ENCODE results near the gene UBR2.
"Not testable (repeated sequence)": the region's sequence is repeated elsewhere in the genome, so short reads cannot be mapped to it uniquely, and the experiment has no call there.

Gene UBR2

DNA sequence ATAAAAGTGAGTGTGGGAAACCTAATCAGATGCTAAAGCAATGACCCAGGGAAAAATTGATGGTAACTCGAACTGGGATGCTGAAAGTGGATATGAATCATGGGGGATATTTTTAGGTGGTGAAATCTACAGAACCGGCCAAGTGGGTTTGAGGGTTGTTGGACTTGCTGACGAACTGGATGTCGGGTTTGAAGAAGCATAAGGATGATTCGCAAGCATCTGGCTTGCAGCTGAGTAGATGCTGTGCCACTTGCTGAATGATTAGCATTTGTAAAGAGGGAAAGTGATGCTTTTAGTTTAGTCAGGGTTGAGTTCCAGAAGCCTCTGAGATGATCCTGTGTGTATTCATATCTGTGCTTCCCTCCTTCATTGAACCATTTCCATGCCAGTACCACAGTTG, 54.9 kb downstream of the UBR2 start:
- DNase-seq: no peak

DNA sequence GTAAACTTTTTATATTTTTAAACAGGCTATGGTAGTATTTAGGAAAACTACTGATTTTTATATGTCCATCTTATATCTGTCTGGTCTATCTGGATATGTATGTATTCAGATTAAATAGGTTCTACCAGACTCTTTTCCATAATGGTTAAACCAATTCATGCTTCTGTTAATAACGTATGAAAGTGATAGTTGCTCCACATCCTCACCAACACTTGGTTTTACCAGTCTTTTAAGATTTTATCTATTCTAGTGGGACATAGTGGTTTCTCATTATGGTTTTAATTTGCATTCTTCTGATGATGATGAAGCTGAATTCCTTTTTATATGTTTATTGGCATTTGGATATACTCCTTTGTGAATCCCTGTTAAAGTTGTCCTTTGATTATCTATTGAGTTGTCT, 56.1 kb downstream of the UBR2 start:
- no peak for DNase-seq

DNA sequence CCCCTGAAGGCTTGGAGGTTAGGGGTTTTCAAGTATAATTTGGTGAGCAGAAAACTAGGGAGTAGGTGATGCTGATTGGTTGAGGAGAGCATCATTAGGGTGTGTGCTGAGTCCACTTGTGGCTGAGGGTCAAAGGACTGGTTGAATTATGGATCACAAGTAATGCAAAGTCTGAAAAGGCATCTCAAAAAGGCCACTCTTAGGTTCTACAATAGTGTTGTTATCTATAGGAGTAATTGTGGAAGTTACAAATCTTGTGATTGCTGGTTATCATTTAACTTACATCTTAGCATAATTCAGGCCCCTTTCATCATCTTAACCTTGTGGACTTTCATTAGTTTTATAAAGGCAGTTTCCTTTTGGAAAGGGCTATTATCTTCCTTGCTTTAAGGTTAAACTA, 60.8 kb downstream of the UBR2 start:
- DNase-seq: no peak

DNA sequence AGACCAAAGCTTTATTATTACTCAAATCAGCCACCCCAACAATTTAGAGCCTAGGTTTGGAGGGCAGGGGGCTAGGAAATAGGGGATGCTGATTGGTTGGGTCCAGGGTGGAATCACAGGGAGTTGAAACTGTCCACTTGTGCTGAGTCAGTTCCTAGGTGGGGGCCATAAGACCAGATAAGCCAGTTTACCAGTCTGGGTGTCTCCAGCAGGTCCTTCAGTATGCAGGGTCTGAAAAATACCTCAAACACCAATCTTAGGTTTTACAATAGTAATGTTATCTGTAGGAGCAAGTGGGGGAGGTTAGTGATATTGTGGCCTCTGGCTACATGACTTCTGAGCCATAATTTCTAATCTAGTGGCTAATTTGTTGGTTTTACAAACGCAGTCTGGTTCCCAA, 63.2 kb downstream of the UBR2 start:
- DNase-seq: no peak

DNA sequence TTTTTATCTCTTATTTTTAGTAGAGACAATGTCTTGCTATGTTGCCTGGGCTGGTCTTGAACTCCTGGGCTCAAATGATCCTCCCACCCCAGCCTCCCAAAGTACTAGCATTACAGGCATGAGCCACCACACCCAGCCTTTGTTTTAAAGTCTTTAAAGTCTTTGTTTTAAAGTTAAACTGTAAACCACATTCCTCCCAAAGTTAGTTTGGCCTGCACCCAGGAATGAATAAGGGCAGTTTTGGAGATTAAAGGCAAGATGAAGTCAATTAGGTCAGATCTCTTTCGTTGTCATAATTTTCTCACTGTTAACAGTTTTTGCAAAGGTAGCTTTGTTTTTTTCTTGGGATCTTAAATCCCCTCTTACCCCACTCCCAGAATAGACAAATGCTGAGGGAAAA, 63.8 kb downstream of the UBR2 start:
- no peak for DNase-seq

DNA sequence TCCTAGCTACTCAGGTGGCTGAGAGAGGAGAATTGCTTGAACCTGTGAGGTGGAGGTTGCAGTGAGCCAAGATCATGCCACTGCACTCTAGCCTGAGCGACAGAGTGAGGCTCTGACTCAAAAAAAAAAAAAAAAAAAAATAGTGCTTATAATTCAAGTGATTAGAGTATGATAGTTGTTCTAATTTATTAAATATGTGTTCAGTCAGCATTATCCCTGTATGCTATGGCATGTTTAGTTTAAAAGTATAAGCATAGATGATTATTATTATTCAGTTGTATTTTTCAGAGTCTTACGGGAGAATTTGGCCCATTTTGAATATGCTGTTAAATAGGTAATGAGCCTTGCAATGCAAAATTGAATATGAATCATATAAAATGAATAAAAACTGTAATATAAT, 64.8 kb downstream of the UBR2 start:
- DNase-seq: no peak

- no peak for DNase-seq
Observed at GRCh38 chr6:42629845-42630244, 66.0 kb downstream of the UBR2 start.

DNA sequence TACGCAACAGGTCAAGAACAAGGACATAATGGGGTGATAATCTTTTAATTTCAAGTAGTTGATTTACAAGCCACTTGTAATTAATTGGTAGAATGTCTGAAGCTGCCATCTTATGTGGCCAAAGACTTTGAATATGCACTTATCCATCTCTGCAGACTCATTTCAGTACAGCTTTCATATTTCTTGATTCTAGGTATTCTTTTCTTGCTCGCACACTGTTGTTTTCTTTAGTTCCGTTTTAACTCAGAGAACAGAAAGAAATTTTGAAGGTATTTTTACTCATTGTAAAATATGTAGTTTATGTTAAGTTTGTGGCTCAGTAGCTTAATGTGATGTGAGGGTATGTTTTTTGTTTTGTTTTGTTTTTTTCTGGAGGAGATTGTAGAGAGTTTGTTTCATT, 73.9 kb downstream of the UBR2 start:
- DNase-seq: no peak

DNA sequence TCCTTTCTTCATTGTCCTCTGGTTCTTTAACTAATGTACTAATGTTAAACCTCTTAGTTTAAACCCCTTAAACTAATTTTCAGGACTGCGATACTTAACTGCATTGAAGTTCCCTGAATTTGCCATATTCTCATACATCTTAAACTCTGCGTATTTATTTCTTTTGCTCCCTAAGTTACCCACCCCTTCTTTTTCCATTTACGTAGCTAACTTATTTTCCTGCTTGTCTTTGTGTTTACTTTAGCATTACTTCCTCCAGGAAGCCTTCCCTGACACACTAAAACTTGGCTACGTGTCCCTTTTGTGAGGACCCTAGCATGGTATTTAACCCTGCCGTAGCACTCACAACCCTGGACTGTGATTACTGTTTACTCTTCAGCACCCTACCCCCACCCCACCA, 79.0 kb downstream of the UBR2 start:
- no peak for DNase-seq

DNA sequence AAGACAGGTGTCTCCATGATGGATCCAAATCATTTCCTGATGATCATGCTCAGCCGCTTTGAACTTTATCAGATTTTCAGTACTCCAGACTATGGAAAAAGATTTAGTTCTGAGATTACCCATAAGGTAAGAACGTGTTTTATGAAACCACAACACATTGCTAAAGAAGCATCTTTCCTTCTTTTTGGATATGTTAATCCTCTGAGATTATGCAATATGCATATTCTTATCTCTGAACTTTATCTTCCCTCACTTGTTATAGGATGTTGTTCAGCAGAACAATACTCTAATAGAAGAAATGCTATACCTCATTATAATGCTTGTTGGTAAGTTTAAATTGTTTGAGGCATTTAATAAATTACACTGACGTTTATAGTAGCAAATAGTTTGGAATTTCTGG, 80.4 kb downstream of the UBR2 start:
- no peak for DNase-seq

GRCh38 chr6:42652024-42652746, 88.4 kb downstream of the UBR2 start:
- no peak for DNase-seq

- DNase-seq: no peak
Observed at GRCh38 chr6:42653851-42654250, 90.0 kb downstream of the UBR2 start.

GRCh38 chr6:42659806-42660205, 96.0 kb downstream of the UBR2 start:
- DNase-seq: no peak

GRCh38 chr6:42661540-42662153, 97.8 kb downstream of the UBR2 start:
- peak; percentile 90 for DNase-seq

DNA sequence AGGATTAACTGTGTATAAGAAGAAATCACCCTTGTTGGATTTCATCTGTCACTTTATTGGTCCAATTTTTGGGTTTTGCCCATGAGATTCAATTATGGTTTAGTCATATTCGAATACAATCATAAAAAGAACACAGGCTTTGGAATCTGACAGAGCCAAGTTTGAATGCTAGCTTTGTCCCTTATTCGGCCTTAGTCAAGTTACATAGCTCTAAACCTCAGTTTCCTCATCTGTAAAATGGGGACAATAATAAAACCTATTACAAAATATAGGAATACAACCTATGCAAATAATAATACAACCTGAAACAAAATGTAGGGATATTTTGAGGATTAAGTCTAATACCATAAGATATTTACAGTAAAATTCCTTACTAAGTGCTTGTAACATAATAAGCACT, 100.9 kb downstream of the UBR2 start:
- DNase-seq: no peak

DNA sequence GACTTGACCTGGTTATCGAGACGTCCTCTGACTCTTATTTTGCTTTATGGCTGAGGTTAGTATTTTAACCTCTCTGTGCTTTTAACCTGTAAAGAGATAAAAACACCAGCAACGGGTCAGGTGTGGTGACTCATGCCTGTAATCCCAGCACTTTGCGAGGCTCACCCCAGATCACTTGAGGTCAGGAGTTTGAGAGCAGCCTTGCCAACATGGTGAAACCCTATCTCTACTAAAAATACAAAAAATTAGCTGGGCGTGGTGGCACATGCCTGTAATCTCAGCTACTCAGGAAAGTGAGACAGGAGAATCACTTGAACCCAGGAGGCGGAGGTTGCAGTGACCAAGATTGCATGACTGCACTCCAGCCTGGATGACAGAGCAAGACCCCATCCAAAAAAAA, 110.5 kb downstream of the UBR2 start:
- not testable (repeated sequence) for DNase-seq

GRCh38 chr6:42674780-42675179, 111.0 kb downstream of the UBR2 start:
- no peak for DNase-seq

DNA sequence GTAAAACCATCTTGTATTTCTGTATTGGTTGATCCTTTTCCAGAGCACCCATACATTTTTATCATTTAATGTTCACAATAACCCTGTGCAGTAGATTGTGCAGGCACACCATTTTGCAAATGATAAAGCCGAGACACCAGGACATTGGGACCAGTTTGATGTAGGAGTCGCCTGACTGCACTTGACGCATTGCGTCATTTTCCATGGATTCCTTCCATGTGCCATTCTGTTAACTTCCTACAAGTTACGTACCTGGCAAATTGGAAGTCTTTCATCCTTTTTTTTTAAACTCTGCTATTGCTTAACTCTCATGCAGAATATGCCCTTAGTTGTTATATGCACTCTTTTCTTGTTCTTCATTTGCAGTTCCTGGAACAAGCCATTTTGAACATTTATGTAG, 115.5 kb downstream of the UBR2 start:
- DNase-seq: no peak

- DNase-seq: no peak
Observed at GRCh38 chr6:42688281-42688680, 124.5 kb downstream of the UBR2 start.

GRCh38 chr6:42689371-42689770, 125.5 kb downstream of the UBR2 start:
- DNase-seq: no peak

GRCh38 chr6:42690151-42690702, 126.4 kb downstream of the UBR2 start:
- no peak for DNase-seq

DNA sequence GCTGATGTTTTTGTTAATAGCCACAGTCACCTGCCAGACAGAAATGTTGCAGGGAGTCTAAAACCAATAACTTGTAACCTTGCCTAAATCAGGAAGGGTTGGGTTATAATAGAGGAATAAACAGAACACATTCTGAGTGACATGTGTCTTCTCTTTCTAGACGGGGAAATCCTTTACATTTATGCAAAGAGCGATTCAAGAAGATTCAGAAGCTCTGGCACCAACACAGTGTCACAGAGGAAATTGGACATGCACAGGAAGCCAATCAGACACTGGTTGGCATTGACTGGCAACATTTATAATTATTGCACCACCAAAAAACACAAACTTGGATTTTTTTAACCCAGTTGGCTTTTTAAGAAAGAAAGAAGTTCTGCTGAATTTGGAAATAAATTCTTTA, 127.0 kb downstream of the UBR2 start:
- DNase-seq: no peak

- DNase-seq: peak; percentile 37
Observed at GRCh38 chr6:42692137-42692911, 128.5 kb downstream of the UBR2 start.

Data from stimulated activated CD8-positive, alpha-beta memory T cell treated with anti-CD3 and anti-CD28 coated beads, Interleukin-4, amount 100 ng/mL, for 48 hours (primary cell).